HCT116 (cell line): ENCODE data around the gene FMOD. TPM values are rescaled to one million over a fixed set of nuclear protein-coding genes. Genes with fewer than 3 reads are reported as not detected.
"Not testable (repeated sequence)": the region's sequence is repeated elsewhere in the genome, so short reads cannot be mapped to it uniquely, and the experiment has no call there.

ENCODE experiments used
- ATAC-seq: fragments of 200-7000 bp; cut with Tn5 transposase; 2 replicates; pipeline ENCODE4 v1.9.1; 2020; ENCODE audit warnings: mild to moderate bottlenecking, moderate library complexity
- BruUV-seq: library from RNA; stranded (reverse); fragments of 400-500 nt; replicated peaks from 2 replicates; lab custom pipeline; 2021; lab: Mats Ljungman, UMichigan
- CTCF ChIA-PET: fragments of 300-600 bp; sonication (Branson Sonifier 250); formaldehyde crosslinking; loops from one replicate; lab custom pipeline; 2021; ENCODE audit warnings: antibody characterized with exemption; lab: Charles Lee
- POLR2A ChIA-PET: fragments of 300-600, 350-600 bp; sonication (Branson Sonifier 250); formaldehyde crosslinking; loops from one replicate; lab custom pipeline; 2021; ENCODE audit warnings: antibody characterized with exemption; lab: Charles Lee
- RAD21 ChIA-PET, 2 experiments: fragments of 300-600 bp; sonication (Branson Sonifier 250); formaldehyde crosslinking; loops; one replicate each; lab custom pipeline; 2023; ENCODE audit warnings: low total read pairs in 2 of 2; ENCODE audit not compliant: uncharacterized antibody in 2 of 2, unreplicated experiment in 2 of 2, low non-redundant PET in 1 of 2; lab: Charles Lee
- DNase-seq: peaks from one replicate; pipeline ENCODE4 v3.0.0-alpha.2; 2010; ENCODE audit warnings: low read depth, low spot score
- H2AFZ ChIP-seq: fragments of 200-600 bp; shearing (Covaris generic), sonication (generic); 2 replicates; pipeline ENCODE4 v1.6.1; 2017; ENCODE audit warnings: low read depth, mixed run types, mixed read lengths, antibody characterized with exemption, low read length; ENCODE audit not compliant: poor library complexity, severe bottlenecking
- H3K27ac ChIP-seq: 2 replicates; pipeline ENCODE4 v1.5.1; 2012; ENCODE audit warnings: low read depth, low read length
- H3K27me3 ChIP-seq: fragments of 200-600 bp; sonication (generic); 2 replicates; pipeline ENCODE4 v1.6.1; 2016; ENCODE audit warnings: mixed run types, low read length, mixed read lengths; ENCODE audit not compliant: insufficient read depth
- H3K36me3 ChIP-seq, 2 experiments: fragments of 200-500 bp in 1 of 2; fragments of 200-600 bp in 1 of 2; sonication (Bioruptor generic) in 1 of 2; sonication (generic) in 1 of 2; 2 replicates each; pipeline versions ENCODE4 v1.5.1 to v1.6.1; 2014 to 2016; ENCODE audit warnings: low read length in 2 of 2, inconsistent platforms in 1 of 2, mixed read lengths in 1 of 2, mixed run types in 1 of 2; ENCODE audit not compliant: insufficient read depth in 2 of 2, control insufficient read depth in 1 of 2
- H3K4me1 ChIP-seq, 2 experiments: fragments of 200-600 bp in 1 of 2; sonication (generic) in 1 of 2; 2 replicates each; pipeline versions ENCODE4 v1.5.1 to v1.6.1; 2012 to 2017; ENCODE audit warnings: low read length in 2 of 2, inconsistent platforms in 1 of 2, mild to moderate bottlenecking in 1 of 2, mixed read lengths in 1 of 2, mixed run types in 1 of 2, moderate library complexity in 1 of 2; ENCODE audit not compliant: insufficient read depth in 2 of 2, control insufficient read depth in 1 of 2
- H3K4me2 ChIP-seq: fragments of 200-600 bp; sonication (generic); 2 replicates; pipeline ENCODE4 v1.6.1; 2017; ENCODE audit warnings: mixed run types, low read length, mixed read lengths
- H3K4me3 ChIP-seq, 2 experiments: fragments of 200-600 bp in 1 of 2; sonication (generic) in 1 of 2; replicated peaks in 1 of 2; 2 replicates each; pipeline ENCODE4 v1.5.1; 2011 to 2016; ENCODE audit warnings: low read length in 2 of 2, control low read depth in 1 of 2, low read depth in 1 of 2, mild to moderate bottlenecking in 1 of 2, mixed read lengths in 1 of 2, mixed run types in 1 of 2
- H3K79me2 ChIP-seq: fragments of 200-600 bp; sonication (generic); 2 replicates; pipeline ENCODE4 v1.6.1; 2017; ENCODE audit warnings: mild to moderate bottlenecking, mixed run types, low read length, moderate library complexity, mixed read lengths; ENCODE audit not compliant: insufficient read depth
- H3K9ac ChIP-seq: fragments of 200-600 bp; sonication (generic); 2 replicates; pipeline ENCODE4 v1.6.1; 2016; ENCODE audit warnings: low read length, mixed read lengths
- H3K9me2 ChIP-seq: fragments of 200-600 bp; sonication (generic), shearing (Covaris generic); 2 replicates; pipeline ENCODE4 v1.6.1; 2017; ENCODE audit warnings: mixed run types, mild to moderate bottlenecking, moderate library complexity; ENCODE audit not compliant: insufficient read depth
- H3K9me3 ChIP-seq, 2 experiments: fragments of 200-500 bp in 1 of 2; fragments of 200-600 bp in 1 of 2; sonication (Bioruptor generic) in 1 of 2; sonication (generic) in 1 of 2; 2 replicates each; pipeline ENCODE4 v1.6.1; 2014 to 2017; ENCODE audit warnings: low read length in 2 of 2, mixed read lengths in 2 of 2, inconsistent platforms in 1 of 2, low read depth in 1 of 2, mild to moderate bottlenecking in 1 of 2, mixed run types in 1 of 2, moderate library complexity in 1 of 2; ENCODE audit not compliant: control insufficient read depth in 1 of 2, insufficient read depth in 1 of 2
- H4K20me1 ChIP-seq: fragments of 200-600 bp; sonication (generic), shearing (Covaris generic); 2 replicates; pipeline ENCODE4 v1.6.1; 2017; ENCODE audit warnings: mixed run types, mild to moderate bottlenecking, moderate library complexity; ENCODE audit not compliant: insufficient read depth
- CBX3 ChIP-seq: IDR thresholded peaks from 2 replicates; pipeline ENCODE4 v1.6.1; 2012; ENCODE audit warnings: low read depth
- SRF ChIP-seq: IDR thresholded peaks from 2 replicates; pipeline ENCODE4 v1.6.1; 2012; ENCODE audit warnings: low read depth
- intact Hi-C: fragments of 100-400 bp; cut with micrococcal nuclease; formaldehyde crosslinking; loops from 2 replicates; pipeline ENCODE4 v1.10.0; 2022
- total RNA-seq: library from RNA; stranded (reverse); gene quantifications from one replicate; pipeline ENCODE4 v1.2.1, GENCODE V29; 2021; ENCODE audit not compliant: unreplicated experiment
- TF ChIP-seq, protein P1 (sequence below): IDR thresholded peaks from 2 replicates; pipeline ENCODE4 v1.6.1; 2011; ENCODE audit warnings: mild to moderate bottlenecking, low read length, moderate library complexity; ENCODE audit not compliant: insufficient replicate concordance; ENCODE audit errors: extremely low read depth

The FMOD gene
- total RNA-seq, 1 experiment from 2014 or later = not detected

DNA sequence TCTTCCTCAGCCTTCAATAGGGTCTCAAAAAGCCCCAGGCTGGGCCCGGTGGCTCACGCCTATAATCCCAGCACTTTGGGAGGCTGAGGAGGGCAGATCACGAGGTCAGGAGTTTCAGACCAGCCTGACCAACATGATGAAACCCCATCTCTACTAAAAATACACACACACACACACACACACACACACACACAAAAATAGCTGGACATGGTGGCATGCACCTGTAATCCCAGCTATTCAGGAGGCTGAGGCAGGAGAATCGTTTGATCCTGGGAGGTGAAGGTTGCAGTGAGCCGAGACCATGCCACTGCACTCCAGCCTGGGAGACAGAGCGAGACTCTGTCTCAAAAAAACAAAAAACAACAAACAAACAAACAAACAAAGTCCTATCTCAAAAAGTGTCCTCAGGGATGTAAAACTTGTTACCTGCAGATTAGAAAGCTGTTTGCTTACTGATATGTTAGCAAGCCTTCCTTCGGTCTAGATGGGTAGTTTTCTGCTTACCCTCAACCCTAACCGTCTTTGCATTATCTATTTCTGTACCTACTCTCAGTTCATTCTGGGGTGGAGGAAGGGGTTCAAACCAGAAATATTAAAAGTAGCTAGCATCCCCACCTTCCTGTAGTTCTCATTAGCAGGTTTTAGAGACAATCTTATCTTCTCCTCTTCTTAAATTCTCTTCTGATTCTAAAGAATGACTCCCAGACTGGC is 51.0 kb downstream of the FMOD start:
- H3K9me3 ChIP-seq, CTCF ChIA-PET, POLR2A ChIA-PET, ATAC-seq, DNase-seq, H3K4me3 ChIP-seq, BruUV-seq, H3K4me2 ChIP-seq, H4K20me1 ChIP-seq, H3K9ac ChIP-seq, H3K9me2 ChIP-seq, H3K79me2 ChIP-seq, H3K36me3 ChIP-seq, RAD21 ChIA-PET, H2AFZ ChIP-seq, intact Hi-C loops, H3K27ac ChIP-seq, H3K27me3 ChIP-seq: not testable (repeated sequence)
- H3K4me1 ChIP-seq = peaks cover 6 to 16% of the 10 kb centered on the region in 2 experiments; a peak in 2 of 4 replicates

DNA sequence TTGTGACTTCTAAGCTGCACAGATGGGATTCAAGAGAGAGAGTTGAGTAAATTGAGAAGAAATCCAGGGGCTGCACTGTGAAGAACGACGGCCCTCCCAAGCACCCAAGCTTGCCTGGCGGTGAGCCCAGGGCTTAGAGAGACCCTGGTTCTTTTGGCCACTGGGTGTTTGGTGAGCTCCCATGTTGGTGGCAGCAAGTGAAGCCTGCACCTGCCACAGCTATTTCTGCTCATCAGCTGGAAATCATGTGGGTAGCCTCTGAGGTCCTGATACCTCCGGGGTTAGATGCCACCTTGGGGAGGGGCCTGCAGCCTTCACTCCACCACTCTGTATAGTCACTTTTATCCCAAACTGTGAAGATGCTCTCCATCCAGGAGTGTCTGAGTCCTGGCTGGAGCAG is 51.8 kb downstream of the FMOD start:
- Histone ChIP-seq H3K36me3 (no peaks in the 10 kb centered on the region), H3K4me2 (no peak overlapping the region), H4K20me1 (no peaks in the 10 kb centered on the region), H3K79me2 (no peaks in the 10 kb centered on the region), H3K4me3 (no peak overlapping the region), H3K4me1 (peaks cover 0 to 9% of the 10 kb centered on the region in 2 experiments; a peak in 2 of 4 replicates), H2AFZ (no peak overlapping the region), H3K9ac (no peak overlapping the region), H3K27me3 (no peaks in the 10 kb centered on the region), H3K9me3 (no peaks in the 10 kb centered on the region), H3K9me2 (no peaks in the 10 kb centered on the region), H3K27ac (no peak overlapping the region)
- no peak for ATAC-seq
- ChIA-PET POLR2A (no interaction called here), CTCF (no interaction called here), RAD21 (interaction anchor here in 1 of 2 experiments (0.7 kb wide), 1 partner anchor 29 kb away, joined by 3 read pairs; no protein-coding TSS in a partner anchor)
- no TSS peak for BruUV-seq
- no peak for DNase-seq
- TF ChIP-seq, protein P1, sequence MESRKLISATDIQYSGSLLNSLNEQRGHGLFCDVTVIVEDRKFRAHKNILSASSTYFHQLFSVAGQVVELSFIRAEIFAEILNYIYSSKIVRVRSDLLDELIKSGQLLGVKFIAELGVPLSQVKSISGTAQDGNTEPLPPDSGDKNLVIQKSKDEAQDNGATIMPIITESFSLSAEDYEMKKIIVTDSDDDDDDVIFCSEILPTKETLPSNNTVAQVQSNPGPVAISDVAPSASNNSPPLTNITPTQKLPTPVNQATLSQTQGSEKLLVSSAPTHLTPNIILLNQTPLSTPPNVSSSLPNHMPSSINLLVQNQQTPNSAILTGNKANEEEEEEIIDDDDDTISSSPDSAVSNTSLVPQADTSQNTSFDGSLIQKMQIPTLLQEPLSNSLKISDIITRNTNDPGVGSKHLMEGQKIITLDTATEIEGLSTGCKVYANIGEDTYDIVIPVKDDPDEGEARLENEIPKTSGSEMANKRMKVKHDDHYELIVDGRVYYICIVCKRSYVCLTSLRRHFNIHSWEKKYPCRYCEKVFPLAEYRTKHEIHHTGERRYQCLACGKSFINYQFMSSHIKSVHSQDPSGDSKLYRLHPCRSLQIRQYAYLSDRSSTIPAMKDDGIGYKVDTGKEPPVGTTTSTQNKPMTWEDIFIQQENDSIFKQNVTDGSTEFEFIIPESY = no peak
- no peak for TF ChIP-seq SRF
- TF ChIP-seq CBX3 = no peak
- intact Hi-C loops = no loop called here
